IPS-18c (cell line): ENCODE data around the gene PPHLN1.

Experiments
- H3K4me3 ChIP-seq: 2 replicates; pipeline ENCODE4 v1.7.0; 2013; ENCODE audit warnings: low read depth, mild to moderate bottlenecking, low read length, moderate library complexity; ENCODE audit not compliant: insufficient read depth
- H3K9me3 ChIP-seq: one replicate; pipeline ENCODE4 v1.6.1; 2013; ENCODE audit warnings: mild to moderate bottlenecking, low read length, moderate library complexity; ENCODE audit not compliant: control insufficient read depth, insufficient read depth

PPHLN1 gene

DNA sequence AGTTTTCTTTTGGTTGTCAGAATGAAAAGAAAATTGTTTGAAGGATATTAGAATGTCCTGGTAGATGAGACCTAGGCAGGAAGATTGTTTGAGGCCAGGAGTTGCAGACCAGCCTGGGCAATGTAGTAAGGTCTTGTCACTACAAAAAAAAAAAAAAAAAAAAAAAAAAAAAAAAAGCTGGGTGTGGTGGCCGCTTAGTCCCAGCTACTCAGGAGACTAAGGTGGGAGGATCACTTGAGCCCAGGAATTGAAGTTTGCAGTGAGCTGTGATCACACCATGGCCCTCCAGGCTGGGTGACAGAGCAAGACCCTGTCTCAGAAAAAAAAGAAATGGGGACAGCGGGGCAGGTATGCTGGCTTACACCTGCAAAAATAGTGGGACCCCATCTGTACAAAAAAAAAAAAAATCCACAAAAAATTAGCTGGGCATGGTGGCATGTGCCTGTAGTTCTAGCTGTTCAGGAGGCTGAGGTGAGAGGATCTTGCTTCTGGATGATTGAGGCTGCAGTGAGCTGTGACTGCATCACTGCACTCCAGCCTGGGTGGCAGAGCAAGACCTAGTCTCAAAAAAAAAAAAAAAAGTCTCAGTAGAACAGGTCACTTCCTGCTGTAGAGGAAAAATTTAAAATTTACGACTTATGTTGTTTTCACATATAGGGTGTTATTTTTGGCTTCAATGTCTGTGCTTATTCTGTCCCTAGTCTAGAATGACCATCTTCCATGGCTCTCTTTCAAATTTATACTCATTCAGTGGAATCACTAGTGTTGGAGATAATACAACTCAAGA, 70.7 kb downstream of the PPHLN1 start:
- no peak overlapping the region for H3K4me3 ChIP-seq

DNA sequence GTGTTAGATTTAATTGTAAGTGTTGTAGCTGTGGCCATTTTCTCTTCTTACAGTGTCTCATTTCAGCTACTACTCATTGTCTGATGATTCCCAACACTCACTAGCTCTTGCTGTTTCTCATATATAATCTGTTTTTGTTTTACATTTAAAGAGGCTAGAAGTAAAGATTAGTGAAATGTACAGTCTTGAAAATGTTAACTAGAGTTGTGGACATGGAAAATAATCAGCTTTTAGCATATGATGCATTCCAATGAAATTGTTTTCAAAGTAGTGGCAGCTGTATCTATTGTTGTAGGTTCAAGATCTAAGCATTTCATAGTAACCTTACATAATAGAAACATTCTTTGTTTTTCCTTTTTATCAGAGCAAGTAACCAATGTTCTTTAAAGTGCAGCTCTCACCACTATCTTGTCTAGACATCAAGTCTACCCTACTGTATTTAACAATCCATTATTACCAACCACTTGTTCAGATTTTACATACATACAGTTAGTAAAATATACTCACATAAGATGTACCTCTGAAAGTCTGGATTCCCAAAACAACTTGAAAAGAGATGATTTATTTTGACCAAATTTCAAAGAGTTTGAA, 76.9 kb downstream of the PPHLN1 start:
- no peaks in the 10 kb centered on the region for H3K9me3 ChIP-seq
- no peak overlapping the region for H3K4me3 ChIP-seq

More for the DNA sequence above, 70.7 kb downstream of the PPHLN1 start:
- H3K9me3 ChIP-seq, result no peaks in the 10 kb centered on the region

DNA sequence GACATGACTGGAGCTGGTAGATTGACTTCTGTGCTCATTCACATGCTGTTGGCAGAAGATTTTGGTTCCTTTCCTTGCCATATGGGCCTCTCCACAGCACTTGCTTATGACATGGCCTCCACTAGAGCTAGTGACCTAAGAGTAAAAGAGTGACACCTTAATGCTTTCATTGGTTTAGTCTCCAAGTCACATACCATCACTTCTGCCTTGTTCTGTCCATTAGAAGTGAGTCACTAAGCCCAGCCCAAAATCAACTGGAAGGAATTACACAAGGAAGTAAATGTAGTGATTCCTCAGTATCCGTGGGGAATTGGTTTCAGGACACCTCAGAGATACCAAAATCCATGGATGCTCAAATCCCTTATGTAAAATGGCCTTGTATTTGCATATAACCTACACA, 81.3 kb downstream of the PPHLN1 start:
- Histone ChIP-seq H3K4me3 (no peak overlapping the region), H3K9me3 (no peaks in the 10 kb centered on the region)

DNA sequence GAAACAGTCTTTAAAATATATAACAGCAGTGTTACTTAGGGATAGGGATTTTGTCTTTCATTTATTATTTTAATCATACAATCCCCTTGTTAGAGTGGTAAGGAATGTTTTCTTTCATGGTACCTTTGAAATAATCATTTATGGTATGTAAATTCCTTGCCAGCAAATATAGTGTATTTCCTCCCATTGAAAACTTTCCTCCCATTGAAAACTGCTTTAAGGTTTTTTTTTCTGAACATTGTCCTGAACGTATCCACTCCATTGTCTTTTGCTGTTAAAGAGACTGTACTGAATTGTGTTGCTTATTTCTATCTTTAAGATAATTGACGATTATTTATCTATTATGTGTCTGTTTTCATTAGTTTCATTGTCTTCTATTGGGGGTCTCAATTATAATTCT, 83.5 kb downstream of the PPHLN1 start:
- Histone ChIP-seq H3K4me3 (no peak overlapping the region), H3K9me3 (no peaks in the 10 kb centered on the region)

DNA sequence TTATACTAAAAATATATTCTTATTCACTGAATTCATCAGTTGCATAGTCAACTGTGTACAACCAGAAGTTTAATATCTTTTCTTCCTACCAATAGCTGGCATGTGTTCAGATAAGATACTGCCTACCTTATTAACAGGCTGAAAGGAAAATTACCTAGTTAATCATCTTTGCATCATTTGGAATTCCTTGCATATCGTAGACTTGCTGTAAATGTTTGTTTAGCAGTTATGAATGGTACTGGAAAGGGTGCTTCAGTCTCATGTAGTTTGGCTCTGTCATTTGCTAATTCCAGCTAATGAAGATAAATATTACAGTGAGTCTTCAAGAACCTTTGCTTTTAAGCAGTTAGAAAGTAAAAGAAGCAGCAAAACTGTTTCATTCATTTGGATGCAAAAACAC, 84.4 kb downstream of the PPHLN1 start:
- H3K9me3 ChIP-seq, result no peaks in the 10 kb centered on the region

DNA sequence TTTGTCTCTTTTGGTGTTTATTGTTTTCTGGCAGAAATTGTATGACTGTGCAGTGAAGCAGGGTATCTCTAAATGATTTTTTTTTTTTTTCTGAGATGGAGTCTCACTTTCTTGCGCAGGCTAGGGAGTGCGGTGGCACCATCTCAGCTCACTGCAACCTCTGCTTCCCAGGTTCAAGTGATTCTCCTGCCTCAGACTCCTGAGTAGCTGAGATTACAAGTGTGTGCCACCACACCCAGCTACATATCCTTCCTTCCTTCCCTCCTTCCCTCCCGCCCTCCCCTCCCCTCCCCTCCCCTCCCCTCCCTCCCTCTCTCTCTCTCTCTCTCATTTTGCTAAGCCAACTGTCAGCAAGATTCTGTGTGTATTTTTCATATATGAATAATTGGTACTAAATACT, 94.4 kb downstream of the PPHLN1 start:
- Histone ChIP-seq H3K4me3 (no peak overlapping the region), H3K9me3 (no peaks in the 10 kb centered on the region)

More for the DNA sequence above, 84.4 kb downstream of the PPHLN1 start:
- H3K4me3 ChIP-seq, result no peak overlapping the region

DNA sequence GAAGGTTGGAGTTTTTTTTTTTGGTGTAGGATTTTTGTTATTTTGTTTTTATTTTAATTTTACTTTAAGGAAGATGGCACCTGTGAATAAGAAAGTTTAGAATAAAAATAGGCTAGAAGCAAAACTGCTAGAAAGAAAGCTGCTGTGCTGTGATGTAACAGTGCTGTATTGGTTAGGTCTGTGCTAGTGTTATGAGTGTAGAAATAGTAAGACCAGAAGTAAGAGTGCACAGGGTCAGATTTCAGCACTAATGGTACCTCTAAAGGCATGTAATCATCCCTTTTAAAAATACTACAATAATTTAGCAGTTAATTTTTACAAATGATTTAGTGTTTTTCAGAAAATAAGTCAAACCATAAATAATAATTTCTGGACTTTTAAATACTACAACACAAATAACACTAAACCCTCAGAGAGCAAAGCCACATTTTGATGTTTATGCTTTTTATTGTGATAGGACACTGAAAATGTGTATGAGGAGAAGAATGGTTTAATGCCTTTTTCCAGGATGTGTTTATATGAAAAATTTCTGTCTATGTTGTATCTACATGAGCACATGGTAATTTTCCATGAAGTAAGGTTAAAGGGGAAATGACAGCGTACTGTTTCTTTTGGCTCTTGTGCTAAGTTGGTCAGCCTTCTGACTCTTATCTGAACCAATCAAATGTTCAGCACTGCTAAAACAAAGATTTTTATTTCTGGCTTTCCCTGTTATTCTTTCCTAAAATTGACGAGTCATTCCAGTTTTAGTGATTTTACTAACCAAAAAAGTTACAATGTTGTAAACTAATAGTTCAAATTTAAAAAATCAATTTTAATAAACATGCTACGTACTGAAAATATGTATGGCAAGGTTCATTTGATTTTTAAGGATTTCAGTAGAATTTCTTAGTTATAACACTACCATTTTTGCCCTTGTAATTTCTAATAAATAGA, 96.1 kb downstream of the PPHLN1 start:
- no peak overlapping the region for H3K4me3 ChIP-seq
- no peaks in the 10 kb centered on the region for H3K9me3 ChIP-seq

DNA sequence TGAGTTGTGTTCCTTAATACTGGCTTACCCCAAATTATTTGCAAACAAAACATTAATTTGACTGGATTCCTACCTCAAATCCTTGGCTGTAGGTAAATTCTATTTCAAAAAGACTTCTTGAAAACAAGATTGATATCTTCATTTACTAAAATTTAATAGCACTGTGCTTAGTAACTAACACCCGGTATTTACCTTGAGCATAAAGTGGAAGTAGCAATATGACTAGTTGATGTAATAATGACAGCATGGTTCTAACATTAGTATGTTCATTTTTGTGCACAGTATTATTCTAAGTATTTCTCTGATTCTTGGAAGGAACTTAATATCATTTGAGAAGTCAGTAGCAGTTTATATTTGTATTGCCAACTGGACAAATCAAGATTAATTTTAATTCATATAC, 96.8 kb downstream of the PPHLN1 start:
- no peaks in the 10 kb centered on the region for H3K9me3 ChIP-seq
- H3K4me3 ChIP-seq, result no peak overlapping the region

DNA sequence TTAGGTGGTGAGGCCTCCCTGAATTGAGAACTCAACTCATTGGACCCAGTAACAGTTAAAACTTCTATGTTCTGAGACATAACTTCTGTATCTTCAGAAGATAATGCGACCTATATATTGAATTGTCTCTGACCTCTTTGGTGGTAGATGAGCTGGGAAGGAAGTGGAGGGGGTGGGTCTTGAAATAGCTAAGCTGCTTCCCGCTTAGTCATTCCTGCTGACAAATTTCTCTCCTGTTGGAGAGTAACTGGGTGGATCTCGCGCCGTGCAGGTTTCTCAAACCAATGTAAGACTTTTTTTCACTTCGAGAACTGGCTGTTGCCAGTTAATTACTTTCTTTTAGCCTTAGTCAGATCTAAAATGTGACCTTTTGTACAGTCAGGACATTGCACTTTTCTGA, 100.8 kb downstream of the PPHLN1 start:
- no peak overlapping the region for H3K4me3 ChIP-seq
- H3K9me3 ChIP-seq, result no peaks in the 10 kb centered on the region

DNA sequence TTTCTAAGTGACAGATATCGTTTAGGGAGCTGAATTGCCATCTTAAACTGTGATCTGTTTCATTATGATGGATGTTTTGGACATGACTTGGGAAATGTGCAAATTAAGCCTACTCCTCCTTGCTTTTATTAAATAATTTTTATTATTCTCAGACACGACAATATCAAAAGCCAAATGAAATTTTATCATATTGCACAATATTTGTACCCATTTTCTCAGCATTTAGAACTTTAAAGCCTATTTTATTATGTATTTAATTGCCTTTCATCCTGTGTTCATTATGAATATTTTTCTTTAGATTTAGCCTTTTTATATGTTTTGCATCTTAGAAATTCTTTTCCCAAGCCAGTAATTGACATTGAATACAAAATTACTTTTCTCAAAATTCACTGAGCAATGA, 102.9 kb downstream of the PPHLN1 start:
- H3K4me3 ChIP-seq, result no peak overlapping the region
- H3K9me3 ChIP-seq, result no peaks in the 10 kb centered on the region

DNA sequence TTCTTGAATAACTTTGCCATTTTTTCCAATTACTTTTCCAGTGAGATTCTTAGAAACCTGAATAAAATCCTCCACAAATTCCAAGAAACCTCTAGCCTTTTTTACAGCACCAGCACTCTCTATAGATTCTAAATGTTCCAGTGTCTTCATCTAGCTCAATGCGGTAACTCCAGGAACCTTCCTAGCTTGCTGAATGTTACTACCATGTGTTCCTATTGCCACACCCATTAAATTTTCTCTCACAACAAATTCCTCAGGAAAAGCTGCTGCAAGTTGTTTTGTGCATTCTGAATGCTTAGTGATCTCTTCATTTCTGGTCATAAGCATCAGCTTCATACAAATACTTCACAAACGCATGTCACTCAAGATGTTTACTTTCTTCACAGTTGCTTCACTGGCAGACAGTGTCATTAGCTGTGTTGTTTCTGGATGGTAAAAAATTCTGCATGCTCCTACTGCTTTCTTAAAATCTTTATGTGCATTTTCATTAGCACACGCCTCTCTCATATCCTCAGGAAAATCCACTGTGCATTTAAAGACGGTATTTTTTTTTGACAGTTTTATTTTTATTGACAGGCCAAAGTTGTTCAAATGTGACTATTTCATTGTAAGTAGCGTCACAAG, 106.7 kb downstream of the PPHLN1 start:
- H3K4me3 ChIP-seq, result no peak overlapping the region

DNA sequence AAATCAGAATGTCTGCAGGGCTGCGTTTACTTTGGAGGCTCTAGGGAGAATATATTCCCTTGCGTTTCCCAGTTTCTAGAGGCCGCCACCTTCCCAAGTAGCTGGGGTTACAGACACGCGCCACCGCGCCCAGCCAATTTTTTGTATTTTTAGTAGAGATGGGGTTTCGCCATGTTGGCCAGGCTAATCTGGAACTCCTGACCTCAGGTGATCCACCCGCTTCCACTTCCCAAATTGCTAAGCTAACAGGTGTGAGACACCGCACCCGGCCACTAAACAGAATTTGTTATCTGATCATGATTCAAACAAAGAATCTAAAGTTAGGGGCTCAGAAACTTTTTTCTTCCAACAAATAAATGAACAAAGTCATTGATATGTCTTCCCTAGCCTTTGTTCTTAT, 114.6 kb downstream of the PPHLN1 start:
- Histone ChIP-seq H3K4me3 (no peak overlapping the region), H3K9me3 (no peaks in the 10 kb centered on the region)

More for the DNA sequence above, 106.7 kb downstream of the PPHLN1 start:
- no peaks in the 10 kb centered on the region for H3K9me3 ChIP-seq

DNA sequence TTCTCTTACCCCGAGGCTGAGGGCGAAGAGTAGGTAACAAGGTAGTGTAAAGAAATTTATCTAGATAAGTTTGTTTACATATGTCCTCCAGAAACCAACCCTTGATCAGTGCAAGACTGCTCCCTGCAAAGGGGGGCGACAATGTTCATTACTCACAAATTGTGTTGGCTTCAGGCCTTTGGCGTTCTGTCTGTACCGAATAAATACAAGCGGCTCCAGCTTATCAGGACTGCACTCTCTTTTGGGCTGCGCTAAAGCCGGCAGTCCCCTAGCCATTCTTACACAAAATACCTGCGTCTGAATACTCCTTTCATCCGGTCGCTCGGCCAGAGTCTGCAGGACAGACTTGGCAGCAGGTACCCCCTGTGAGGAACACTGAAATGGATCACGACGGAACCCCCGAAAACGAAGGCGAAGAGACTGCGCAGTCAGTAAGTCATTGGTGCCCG, 116.4 kb downstream of the PPHLN1 start:
- Histone ChIP-seq H3K4me3 (no peak overlapping the region), H3K9me3 (no peaks in the 10 kb centered on the region)

DNA sequence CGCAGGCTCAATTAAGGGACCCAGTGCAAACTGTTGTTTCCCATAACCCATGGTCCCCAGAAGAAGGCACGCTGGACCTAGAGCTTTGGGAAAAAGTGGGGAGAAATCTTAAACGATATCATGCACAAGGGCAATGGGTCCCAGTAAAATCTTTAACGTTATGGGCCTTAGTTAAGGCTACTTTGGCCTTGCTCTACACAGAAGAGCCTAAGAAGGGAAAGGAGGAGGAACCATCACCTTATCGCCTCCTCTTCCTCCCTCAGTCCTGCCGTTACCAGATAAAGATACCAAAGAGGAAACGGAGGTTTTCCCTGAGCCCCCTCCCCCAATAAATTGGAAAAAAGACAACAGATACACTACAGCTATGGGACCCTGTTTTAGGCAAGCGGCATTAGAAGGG, 116.9 kb downstream of the PPHLN1 start:
- H3K4me3 ChIP-seq, result no peak overlapping the region

DNA sequence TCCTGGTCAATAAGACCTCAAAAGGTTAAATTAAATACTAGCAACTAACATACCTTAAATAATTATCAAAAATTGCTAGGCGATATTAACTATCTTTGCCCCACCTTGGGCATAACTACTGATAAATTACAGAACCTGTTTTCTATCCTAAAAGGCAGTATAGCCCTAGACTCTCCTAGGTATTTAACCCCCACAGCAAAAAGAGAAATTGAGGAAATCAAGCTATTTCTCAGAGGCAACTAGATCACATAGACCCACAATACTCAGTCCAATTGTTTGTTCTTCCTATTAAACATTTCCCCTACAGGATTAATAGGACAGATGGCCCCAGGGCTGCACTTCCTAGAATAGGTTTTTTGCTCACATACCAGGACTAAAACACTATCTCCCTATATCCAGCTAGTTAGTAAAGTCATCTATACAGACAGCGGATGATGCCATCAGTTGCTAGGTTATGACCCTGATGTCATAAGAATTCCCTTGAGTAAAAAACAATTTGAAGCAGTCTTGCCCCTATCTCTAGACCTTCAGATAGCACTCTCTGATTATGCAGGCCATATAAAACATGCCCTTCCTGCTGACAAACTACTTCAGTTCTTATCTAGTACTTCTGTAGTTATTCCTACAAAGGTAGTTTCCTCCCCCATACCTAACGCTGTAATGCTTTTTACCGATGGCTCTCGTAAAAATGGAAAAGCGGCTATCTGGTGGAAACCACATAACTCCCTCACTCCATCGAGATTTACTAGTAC, 118.4 kb downstream of the PPHLN1 start:
- no peaks in the 10 kb centered on the region for H3K9me3 ChIP-seq
- no peak overlapping the region for H3K4me3 ChIP-seq

More for the DNA sequence above, 116.9 kb downstream of the PPHLN1 start:
- H3K9me3 ChIP-seq, result no peaks in the 10 kb centered on the region

DNA sequence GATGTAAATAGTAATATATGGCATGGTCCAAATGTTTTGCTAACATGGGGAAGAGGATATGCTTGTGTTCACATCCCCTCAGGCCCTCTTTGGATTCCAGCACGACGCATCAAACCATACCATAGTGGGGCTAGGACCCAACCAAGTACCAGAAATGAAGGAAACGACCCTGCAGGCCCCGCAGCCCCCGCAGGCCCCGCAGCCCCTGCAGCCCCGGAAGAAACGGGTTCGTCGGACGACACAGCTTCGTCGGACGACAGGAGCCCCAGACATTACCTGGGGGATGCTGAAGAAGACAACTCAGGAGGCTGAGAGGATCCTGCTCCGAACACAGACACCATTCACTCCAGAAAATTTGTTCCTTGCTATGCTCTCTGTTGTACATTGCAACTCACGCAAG, 119.9 kb downstream of the PPHLN1 start:
- no peak overlapping the region for H3K4me3 ChIP-seq
- H3K9me3 ChIP-seq, result no peaks in the 10 kb centered on the region

DNA sequence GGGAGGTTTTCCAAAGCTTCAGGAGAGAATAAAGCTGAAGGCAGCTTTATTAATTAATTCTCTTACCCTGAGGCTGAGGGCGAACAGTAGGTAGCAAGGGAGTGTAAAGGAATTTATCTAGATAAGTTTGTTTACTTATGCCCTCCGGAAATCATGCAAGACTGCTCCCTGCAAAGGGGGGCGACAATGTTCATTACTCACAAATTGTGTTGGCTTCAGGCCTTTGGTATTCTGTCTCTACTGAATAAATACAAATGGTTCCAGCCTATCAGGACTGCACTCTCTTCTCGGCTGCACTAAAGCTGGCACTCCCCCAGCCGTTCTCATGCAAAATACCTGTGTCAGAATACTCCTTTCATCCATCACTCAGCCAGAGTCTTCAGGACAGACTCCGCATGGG, 120.8 kb downstream of the PPHLN1 start:
- H3K4me3 ChIP-seq, result no peak overlapping the region

More for the DNA sequence above, 120.8 kb downstream of the PPHLN1 start:
- H3K9me3 ChIP-seq, result no peaks in the 10 kb centered on the region
